Middle frontal gyrus (tissue), 1 donor: ENCODE results near the gene TUBGCP2.

Source experiments
- DNase-seq: peaks from one replicate; pipeline ENCODE4 v3.0.0-alpha.2; 2015; ENCODE audit warnings: low spot score; ENCODE audit errors: extremely low spot score

Gene TUBGCP2

DNA sequence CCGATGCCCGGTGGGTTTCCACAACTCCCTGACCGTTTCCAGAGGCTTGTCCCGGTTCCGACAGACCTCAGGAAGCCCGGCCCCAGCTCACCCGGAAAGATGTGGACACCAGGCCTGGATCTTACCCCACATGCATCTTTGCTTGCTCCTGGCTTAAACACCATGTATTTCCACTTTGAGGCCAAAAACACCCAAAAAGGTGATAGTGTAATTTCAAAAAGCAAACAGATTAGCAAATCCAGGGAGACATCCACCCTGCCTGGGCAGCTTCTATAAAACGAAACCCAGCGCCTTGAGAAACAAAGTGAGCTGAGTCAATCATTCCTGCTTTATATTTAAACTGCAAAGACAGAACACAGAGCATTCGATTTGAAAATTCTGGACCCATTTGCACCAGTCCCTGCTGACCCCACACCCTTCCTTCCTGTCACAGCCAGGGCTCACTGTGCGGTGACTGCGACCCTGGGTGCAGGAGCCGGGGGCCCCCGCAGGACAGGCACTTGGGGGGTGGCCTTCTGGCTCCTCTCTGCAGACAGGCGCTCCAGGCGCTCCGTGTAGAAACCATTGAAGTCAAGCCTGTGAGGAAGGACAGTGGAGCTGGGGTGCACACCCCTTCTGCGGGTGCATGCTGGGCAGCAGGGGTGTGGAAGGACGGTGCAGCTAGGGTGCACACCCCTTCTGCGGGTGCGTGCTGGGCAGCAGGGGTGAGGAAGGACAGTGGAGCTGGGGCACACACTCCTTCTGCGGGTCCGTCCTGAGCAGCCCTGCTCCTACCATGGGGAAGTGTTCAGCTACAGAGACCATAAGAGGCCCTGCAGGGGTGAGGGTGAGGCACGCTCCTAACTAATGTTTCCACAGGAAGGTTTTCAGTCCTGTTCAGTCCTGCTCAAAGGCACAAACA is 29.1 kb downstream of the TUBGCP2 start:
- DNase-seq: no peak

DNA sequence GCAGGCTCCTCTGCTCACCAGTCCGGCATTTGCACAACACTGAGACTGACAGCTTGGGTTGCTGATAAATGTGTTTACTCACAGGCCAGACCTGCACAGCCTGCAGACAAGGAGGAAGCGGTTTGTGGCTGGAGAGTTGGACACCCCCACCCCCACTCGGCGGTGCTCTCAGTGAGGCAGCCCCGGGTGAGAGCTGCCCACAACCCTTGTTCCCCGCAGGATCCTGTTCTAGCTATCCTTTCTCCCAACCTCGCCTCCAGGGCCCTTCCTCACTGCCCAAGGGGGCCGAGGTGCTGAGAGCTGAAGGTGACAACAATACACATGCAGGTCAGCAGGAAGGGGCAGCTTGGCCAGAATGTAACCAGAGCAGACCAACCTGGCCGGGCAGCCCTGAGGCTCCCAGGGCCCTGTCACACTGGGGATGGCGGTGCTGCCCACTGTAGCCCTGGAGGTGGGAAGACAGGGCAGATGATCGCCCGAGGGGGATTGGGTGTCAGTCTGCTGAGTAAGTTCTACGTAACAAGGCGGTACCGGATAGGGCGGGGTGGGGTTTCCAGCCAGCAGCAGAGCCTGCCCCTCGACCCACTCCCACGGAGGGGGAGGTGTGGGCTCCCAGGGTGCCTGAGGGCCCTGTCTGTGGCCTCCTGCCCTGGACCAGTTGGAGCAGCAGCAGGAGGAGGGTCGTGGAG is 30.0 kb downstream of the TUBGCP2 start:
- DNase-seq: no peak

DNA sequence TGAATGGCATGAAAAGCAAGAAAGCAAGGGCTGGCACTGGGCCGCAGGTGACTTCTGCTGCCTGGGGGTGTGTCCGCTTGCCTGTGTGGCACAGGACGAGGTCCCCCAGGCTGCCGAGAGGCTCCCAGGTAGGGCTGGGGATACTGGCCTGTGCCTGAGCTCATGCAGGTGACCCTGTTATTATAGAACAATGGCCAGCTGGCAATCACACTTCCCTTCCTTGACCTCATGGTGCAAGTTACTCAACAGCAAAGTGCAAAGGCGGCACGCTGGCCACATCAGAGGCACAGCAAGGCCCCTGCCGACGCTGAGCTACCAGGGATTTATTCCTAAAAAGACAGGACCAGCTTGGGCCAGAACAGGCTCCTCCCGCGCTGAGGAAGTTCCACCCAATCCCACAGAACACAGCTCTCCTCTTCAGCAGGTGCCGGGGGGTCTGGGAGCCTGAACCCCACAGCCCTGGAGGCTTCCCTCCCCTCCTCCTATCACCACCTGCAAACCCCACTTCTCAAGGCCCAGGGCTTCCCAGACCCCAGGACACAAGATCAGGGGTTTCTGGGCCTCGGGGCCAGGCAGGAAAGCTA is 30.6 kb downstream of the TUBGCP2 start:
- DNase-seq: no peak

DNA sequence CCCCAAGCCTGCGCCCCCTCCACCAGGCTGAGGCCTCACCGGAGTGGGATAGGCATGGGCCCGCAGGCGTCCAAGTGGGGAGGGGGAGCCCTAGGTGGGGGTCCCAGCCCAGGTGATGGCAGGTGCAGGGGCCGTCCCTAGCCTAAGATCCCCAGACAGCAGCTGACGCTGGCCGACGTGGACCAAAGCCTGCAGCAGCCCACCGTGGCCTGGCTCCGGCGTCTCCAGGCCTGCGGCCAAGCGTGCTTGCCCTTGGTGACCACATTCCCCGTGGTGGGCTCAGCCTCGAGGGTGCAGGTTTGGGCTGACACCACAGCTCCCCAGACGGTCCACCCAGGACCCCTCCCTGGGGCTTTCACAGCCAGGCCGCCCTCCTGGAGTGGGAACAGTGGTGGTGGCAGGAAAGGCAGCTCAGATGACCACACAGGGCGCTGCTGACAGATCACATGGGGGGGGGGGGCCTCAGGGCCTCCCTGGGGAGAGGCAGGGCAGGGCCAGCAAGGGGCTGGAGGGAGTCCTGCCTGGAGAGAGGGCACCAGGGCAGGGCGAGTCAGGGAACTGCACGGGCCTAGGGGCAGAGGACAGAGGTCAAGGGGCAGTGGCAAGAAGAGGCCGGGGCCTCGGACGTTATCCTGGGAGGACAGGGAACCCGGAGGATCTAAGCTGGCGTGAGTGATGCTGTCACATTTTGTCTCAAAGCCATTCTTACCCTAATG is 31.2 kb downstream of the TUBGCP2 start:
- DNase-seq: no peak

DNA sequence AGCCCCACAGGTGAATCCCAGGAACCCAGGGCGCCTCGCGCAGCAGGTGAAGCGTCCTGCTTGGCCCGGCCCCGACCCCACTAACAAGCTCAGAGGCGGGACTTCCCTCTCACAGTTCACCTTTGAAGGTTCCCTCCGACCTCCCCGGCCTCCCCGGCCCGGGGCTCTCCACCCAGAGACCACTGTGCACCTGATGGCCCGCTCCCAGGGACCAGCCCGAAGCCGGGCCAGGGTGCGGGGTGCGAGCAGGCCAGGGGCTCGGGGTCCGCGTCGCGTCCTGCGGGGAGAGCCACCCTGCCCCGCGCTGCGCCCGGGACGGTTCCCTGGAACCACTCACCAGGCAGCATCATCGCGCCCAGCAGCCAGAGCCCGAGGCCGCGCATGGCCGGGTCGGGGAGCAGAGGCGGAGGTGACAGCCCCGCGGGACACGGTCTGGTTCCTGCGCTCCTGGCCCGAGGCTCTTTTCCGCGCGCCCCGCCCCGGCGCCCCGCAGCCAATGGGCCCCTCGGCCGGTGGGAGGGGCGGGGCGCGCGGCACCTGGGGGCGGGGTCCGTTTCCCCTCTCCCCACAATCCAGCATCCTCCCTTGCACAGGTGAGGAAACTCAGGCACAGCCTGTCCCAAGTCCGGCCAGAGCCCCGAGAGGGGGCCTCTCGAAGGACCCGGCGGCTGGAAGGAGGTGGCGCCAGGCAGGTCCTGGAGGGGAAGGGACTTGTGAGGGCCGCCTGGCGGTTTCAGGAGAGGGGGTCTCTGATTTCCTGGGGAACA is 32.1 kb downstream of the TUBGCP2 start, which contains the start of gene ADAM8:
Gene ADAM8, minus strand, starts transcription at position 434 of the 767 bp plus-strand sequence. Its CDS starts 51 bp downstream, at position 383.
- no peak for DNase-seq

DNA sequence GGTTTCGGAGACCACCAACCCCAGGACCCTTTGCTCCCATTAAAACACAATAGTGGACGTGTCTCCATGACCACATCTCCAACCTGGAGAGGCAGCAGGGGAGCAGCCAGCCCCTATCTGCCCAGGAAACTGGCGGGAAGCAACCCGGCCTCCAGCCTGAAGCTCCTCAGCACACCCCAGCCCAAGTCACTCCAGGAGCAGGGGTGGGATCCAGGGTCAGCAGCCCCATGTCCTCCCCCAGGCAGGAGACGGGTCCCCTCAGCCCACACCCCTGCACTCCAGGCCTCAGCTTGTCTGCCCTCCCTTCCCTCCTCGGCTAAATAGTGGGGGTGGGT is 32.6 kb downstream of the TUBGCP2 start:
- DNase-seq: no peak

DNA sequence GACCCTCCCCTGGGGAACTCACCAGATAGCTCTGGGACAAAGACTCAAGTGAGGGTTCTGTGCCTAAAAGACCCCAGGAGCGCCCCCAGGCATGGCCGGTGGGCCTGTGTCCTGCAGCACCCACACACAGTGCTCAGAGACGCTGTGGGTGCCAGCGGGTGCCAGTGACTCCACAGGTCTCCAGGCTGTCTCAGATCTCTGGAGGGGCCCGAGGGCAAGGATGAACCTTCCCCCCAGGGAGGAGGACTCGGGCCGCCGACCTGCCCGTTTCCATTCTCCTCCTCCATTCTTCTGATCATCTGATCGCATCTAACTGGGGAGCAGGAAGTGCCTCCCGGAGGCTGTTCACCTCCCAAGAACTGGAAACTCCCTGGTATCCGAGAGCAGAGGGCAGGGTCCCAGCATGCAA is 33.0 kb downstream of the TUBGCP2 start:
- no peak for DNase-seq

DNA sequence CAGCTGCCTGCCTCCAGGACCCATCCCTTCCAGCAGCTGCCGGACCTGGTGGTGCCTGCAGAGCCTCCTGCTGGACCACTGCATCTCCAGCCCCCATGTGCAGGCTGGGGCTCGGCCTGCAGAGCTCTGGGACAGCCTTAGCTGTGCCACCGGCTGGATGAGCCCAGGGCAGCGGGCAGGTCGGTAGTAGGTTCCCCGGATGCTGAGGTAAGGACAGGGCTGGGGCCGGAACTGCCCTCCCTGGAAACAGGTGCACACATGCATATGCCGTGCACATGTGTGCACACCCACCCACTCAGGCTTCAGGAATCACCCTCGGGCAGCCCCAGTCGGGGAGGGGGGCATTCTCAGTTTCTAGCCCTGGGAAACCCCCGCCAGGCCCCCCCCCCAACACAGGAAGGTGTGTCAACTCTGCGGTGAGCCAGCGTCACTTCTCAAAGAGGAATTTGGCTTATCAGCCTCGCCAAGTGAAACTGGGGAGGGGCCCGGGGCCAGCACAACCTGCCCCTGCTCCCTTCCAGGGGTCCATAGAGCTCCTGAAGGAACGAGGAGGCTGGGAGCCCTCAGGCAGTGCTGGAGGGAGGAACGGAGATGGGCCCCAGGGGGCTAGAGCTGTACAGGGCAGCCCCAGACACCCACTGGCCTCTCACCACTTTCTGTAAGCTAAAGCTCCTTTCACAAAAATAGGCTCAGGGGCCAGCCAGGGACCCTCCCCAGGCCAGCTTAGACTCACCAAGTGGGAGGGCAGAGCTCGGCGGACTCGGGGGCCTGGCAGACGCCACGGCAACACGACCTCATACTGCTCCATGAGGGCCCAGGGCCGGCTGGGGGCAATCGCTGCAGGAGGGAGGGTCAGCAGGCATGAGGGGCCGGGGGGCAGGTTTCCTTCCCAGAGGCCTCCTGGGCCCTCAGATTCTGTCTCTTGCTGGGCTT is 33.7 kb downstream of the TUBGCP2 start:
- no peak for DNase-seq

DNA sequence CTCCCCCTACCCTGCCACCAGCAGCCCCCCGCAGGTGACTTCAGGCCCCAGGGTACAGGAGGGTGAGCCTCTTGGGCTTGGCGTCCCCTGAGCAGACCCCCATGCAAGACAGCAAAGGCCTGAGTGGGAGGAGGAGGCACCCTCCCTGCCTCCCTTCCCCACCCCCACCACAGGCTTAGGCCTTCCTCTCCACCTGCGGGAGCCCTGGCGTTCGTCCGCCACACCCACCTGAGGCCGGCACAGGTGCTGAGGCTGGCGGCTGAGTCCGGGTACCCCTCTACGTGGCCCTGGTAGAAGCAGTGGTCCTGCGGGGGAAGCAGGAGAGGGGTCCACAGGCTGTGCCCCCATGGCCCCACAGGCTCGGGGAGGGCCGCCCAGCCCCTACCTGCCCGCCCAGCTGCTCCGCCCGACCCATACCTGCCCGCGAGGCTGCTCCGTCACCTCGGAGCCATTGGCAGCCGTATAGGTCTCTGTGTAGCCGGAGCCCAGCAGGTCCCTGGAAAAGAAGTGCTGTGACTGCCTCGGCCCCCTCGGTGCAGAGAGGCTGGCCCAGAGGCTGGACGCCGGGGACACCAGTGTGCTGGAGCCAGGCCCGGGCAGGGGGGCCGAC is 35.0 kb downstream of the TUBGCP2 start:
- no peak for DNase-seq

DNA sequence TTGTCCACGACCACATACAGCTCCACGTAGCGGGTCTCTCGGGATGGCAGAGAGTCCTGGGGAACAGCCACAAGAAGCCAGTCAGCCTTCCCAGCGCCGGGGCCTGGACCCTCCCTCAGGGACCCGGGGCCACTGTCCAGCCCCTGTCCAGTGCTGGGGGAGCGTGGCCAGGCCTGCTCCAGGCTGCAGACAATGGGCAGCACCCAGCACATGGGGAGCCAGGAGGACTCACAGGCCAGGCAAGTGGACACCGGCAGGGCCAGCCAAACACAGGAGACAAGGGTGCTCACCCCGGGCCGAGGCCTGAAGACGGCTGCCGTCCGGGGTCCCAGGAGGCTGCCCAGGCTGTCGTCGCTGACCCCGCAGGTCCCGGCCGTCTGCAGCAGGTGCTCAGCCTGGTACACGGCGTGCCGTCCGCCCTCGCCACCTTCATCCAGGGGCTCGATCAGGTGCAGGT is 35.7 kb downstream of the TUBGCP2 start:
- DNase-seq: no peak

DNA sequence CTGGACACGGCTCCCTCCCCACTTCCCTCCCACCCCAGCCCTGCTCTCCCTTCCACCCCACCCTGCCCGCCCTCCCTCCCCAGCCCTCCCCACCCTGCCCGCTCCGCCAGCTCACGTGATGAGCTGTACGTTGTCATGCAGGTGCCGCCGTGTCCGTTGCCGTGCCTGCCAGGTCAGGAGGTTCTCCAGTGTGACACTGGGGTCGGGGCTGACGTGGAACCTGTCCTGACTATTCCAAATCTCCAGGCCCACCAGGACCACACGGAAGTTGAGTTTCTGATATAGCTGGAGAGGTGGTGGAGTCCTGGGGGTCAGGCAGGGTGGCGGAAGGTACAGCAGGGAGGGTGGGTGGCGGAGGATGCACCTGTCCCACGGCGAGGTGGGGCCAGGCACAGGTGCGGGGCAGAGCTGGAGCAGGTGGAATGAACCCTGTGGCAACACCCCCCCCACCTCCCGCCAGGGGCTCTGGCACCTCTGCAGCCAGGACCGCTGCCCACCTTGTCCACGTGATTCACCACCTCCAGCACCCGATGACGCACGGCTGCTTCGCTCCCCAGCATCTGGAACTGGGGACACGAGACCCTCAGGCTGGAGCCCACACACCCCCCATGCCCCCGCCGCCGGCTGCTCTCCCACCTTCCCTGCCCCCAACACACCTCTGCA is 36.2 kb downstream of the TUBGCP2 start:
- DNase-seq: no peak

DNA sequence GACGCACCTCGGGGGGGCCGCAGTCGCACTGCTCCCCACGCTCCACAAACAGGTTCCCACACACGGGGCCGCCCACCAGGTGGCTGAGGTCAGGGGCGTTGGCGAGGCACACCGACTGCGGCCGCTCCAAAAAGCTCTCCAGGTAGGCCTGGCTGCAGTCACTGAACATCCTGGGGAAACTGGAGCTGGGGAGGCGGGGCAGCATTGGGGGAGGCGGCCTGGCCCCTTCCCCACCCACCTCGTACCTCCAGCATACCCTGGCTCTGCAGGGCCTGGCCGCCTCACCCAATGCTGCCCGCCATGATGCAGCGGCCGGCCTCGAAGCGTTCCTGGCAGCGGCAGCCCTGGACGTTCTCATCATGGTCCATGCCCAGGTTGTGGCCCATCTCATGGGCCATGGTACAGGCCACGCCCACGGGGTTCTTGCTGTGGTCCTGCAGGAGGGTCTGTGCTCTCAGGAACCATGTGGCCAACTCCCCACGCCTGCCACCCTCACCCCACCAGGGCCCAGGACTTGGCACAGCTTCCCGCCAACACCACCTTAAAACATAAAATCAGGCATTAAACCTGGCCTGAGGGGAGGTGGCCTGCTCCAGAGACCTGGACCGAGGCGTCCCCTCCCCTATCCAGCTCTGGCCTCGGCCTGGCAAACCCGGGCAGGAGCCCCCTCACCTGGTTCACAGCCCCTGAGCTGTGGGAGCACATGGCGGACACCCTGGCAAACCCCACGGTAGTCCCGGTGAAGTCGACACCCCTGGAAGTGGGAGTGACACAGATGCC is 37.0 kb downstream of the TUBGCP2 start:
- DNase-seq: no peak

DNA sequence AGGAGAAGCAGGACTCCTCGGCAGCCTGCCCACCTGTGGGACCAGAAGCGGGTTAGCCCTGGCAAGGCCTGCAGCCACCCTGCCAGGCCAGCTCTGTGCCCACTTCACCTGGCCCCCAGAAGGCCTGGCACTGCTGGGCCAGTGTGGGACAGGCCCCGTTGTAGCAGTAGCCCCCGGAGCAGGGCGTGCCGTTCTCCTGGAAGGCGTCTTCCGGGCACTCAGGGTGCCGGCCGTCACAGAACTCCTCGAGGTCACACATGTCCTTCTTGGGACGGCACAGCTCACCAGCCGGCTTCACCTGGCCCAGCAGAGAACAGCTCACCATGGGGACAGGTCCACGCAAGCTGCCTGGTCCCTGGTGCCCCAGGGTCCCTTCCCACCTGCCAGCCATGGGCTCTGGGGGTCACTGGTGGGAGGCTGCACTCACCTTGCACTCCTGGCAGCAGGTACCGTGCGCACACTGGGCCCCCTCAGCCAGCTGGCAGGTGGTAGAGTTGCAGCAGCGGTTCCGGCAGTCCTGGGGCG is 37.8 kb downstream of the TUBGCP2 start:
- no peak for DNase-seq

DNA sequence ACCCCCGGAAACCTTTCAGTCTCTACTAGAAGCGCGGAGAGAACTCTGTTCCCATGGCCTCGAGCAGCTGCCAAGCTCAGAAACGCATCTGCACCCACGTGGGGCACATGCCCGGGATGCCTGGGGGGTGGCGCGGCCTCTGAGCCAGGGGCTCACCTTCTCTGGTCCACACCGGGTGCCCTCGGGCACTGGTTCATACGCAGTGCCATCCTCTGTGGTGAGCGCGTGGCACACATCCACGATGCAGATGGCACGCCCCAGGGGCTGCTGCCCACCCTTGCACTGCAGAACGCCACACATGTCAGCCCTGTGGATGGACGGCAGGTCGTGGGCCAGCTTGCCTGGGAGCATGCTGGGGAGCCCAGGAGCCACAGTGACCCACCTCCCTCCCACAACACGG is 38.5 kb downstream of the TUBGCP2 start:
- no peak for DNase-seq

DNA sequence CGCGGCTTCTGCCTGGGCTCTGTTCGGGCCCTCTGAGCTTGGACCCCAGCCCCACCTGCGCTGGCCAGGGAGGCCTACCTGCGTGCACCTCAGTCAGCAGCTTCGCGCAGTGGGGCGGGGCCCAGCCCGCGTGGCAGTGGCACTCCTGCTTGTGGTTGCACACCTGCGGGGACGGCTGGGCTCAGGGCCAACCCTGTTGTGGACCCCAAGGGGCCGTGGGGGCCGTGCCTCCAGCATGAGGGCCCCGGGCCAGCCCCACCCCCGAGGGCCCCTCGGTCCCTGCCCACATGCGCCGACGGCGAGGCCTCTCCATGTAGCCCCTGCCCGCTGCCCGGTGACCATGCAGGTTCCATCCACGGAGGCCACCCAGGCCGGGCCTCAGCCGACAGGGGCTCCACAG is 39.3 kb downstream of the TUBGCP2 start:
- DNase-seq: no peak

DNA sequence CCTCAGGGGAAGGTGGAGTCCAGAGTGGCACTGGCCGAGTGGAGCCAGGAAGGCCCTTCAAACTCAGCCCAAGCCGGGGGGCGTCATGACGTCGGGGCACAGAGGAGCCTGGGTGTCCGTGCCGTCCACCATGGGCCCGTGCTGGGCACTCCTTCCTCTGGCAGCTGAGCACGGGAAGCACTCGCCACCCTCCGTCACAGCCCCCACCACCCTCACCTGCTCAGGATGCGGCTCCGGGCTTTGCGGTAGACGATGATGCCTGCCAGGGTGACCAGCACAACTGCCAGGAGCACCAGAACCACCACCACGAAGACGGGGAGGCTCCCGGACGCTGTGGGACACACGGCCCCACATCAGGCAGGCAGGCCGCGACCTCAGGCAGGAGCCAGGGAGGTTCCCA is 40.1 kb downstream of the TUBGCP2 start:
- no peak for DNase-seq

DNA sequence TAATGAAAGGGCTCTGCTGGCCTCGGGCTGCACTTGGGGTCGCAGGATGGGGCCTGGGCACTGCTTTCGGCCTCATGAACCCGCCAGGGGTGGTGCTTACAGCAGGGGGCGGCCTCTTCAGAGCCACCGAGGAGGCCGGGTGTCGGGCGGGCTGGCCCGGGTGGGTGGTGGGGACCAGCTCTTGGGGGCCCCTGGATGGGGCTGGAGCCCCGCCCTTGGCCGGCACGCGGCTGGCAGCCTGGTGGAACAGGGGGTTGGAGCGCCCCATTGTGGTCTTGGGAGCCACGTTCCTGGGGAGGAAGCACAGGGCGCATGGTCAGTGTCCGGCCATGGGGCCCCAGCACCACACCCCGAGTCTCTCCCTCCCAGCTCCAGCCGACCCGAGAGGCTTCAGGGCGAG is 40.8 kb downstream of the TUBGCP2 start:
- no peak for DNase-seq

DNA sequence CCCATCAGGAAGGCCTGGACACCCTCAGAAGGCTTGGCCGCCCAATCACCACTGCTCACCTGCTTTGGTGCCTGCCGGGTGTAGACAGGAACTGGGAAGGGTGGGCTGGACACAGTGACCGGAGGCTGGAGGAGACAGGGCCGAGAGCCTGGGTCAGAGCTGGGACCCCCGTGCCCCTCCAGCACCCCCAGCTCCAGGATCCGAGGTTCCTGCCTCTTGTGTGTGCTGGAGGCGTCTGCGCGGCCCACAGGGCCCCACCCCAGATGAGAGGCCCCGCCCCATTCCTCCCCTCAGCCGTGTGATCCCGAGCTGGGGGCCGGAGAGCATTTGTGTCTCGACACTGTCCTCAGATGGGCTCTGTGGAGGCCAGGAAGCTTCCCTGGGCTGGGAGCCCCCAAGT is 41.4 kb downstream of the TUBGCP2 start:
- no peak for DNase-seq
